ENCODE results near the gene AHCY.

- no peak for TF ChIP-seq CTCF (conservative IDR thresholded peaks at IDR 0.05 in 1 of 2, IDR thresholded peaks at IDR 0.05 in 1 of 2; ENCODE audit: low read depth in 1 of 2, low read length in 2 of 2)
- TF ChIP-seq EZH2 (IDR thresholded peaks at IDR 0.05; ENCODE audit: low read length, missing control alignments) = no peak
Observed at GRCh38 chr20:34233687-34234086, 69.5 kb downstream of the AHCY start.
